MCF 10A (cell line): ENCODE results near the gene CCL2. TPM values are rescaled to one million over a fixed set of nuclear protein-coding genes. Genes with fewer than 3 reads are reported as not detected.

Experiments
- BruUV-seq: library from RNA; stranded (reverse); fragments of 400-500 nt; replicated peaks from 2 replicates; lab custom pipeline; 2021; lab: Mats Ljungman, UMichigan
- CTCF ChIA-PET: fragments of 300-600 bp; sonication (Branson Sonifier 250); formaldehyde crosslinking; extraction: SDS; loops from one replicate; lab custom pipeline; 2021; ENCODE audit warnings: antibody characterized with exemption, inconsistent platforms; lab: Yijun Ruan, JAX
- POLR2A ChIA-PET: fragments of 300-600, 350-650 bp; sonication (Branson Sonifier 250); formaldehyde crosslinking; extraction: SDS; loops from one replicate; lab custom pipeline; 2020; ENCODE audit warnings: antibody characterized with exemption, inconsistent platforms; lab: Yijun Ruan, JAX
- DNase-seq: peaks from one replicate; pipeline ENCODE4 v3.0.0-alpha.2; 2018; ENCODE audit not compliant: unreplicated experiment
- H3K27ac Mint-ChIP-seq: one replicate; pipeline ENCODE4 v1.8.0; 2022; ENCODE audit warnings: mild to moderate bottlenecking, low read depth, mixed read lengths; ENCODE audit not compliant: unreplicated experiment
- H3K27me3 Mint-ChIP-seq: one replicate; pipeline ENCODE4 v1.8.0; 2022; ENCODE audit warnings: mixed read lengths; ENCODE audit not compliant: insufficient read depth, unreplicated experiment
- H3K36me3 Mint-ChIP-seq: one replicate; pipeline ENCODE4 v1.8.0; 2022; ENCODE audit warnings: mild to moderate bottlenecking, moderate library complexity, mixed read lengths; ENCODE audit not compliant: insufficient read depth, unreplicated experiment
- H3K4me1 Mint-ChIP-seq: one replicate; pipeline ENCODE4 v1.8.0; 2022; ENCODE audit warnings: mixed read lengths; ENCODE audit not compliant: insufficient read depth, unreplicated experiment
- H3K4me3 Mint-ChIP-seq: one replicate; pipeline ENCODE4 v1.8.0; 2022; ENCODE audit warnings: mild to moderate bottlenecking, moderate library complexity, mixed read lengths; ENCODE audit not compliant: unreplicated experiment
- H3K9me3 Mint-ChIP-seq: one replicate; pipeline ENCODE4 v1.8.0; 2022; ENCODE audit warnings: mixed read lengths; ENCODE audit not compliant: unreplicated experiment
- intact Hi-C: fragments of 100-400 bp; cut with micrococcal nuclease; formaldehyde crosslinking; loops from 2 replicates; pipeline ENCODE4 v1.14.1; 2022
- total RNA-seq: library from RNA; stranded (reverse); gene quantifications from 2 replicates; pipeline ENCODE4 v1.2.3, GENCODE V29; 2022
- TF ChIP-seq, protein P1 (sequence below): fragments of 200-600 bp; IDR thresholded peaks from one replicate; pipeline ENCODE4 v1.8.0; 2022; ENCODE audit warnings: antibody characterized with exemption, mild to moderate bottlenecking; ENCODE audit not compliant: unreplicated experiment

CCL2 gene
- total RNA-seq, 1 experiment from 2014 or later: 1.0 TPM

DNA sequence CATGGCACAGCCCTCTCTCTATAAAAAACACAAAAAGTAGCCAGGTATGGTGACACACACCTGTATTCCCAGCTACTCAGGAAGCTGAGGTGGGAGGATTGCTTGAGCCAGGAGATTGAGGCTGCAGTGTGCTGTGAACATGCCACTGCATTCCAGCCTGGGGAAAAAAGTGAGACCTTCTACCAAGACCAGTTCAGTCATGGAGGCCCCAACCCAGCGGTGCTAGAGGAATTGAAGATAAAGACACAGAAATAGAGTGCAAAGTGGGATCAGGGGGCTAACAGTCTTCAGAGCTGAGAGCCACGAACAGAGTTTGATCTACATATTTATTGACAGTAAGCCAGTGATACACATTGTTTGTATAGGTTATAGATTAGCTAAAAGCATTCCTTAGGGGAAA is 48.5 kb downstream of the CCL2 start:
- Mint-ChIP-seq H3K9me3 (no peaks in the 10 kb centered on the region), H3K27me3 (no peaks in the 10 kb centered on the region), H3K27ac (no peak overlapping the region), H3K4me1 (peaks cover 5% of the 10 kb centered on the region), H3K4me3 (no peak overlapping the region), H3K36me3 (no peaks in the 10 kb centered on the region)
- TF ChIP-seq, protein P1, sequence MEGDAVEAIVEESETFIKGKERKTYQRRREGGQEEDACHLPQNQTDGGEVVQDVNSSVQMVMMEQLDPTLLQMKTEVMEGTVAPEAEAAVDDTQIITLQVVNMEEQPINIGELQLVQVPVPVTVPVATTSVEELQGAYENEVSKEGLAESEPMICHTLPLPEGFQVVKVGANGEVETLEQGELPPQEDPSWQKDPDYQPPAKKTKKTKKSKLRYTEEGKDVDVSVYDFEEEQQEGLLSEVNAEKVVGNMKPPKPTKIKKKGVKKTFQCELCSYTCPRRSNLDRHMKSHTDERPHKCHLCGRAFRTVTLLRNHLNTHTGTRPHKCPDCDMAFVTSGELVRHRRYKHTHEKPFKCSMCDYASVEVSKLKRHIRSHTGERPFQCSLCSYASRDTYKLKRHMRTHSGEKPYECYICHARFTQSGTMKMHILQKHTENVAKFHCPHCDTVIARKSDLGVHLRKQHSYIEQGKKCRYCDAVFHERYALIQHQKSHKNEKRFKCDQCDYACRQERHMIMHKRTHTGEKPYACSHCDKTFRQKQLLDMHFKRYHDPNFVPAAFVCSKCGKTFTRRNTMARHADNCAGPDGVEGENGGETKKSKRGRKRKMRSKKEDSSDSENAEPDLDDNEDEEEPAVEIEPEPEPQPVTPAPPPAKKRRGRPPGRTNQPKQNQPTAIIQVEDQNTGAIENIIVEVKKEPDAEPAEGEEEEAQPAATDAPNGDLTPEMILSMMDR: no peak
- no TSS peak for BruUV-seq
- intact Hi-C loops: no loop called here
- POLR2A ChIA-PET: no interaction called here
- CTCF ChIA-PET: interaction anchor here (0.7 to 2.4 kb wide), 2 partner anchors 103 to 111 kb away, joined by 3 to 10 read pairs; no protein-coding TSS in a partner anchor
- no peak for DNase-seq

DNA sequence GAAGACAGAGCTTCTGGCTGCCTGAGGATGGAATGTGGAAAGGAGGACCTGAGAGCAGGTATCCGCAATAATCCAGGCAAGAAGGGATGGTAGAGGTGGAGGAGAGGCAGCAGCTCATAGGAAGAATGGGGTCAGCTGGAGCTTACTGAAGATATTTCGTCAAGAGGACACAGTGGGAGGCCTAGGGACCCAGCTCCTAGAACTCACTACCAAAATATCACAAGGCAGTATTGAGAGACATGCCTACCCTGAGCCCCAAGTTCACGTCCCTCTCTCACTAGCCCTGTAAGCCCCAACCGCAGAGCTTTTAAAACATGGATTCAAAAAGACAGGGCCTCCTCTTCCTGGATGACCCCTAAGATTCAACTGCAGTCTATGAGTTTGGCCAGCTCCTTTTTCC is 50.0 kb downstream of the CCL2 start:
- no peak overlapping the region for H3K4me3 Mint-ChIP-seq
- CTCF ChIA-PET: interaction anchor here (1.0 to 2.4 kb wide), 3 partner anchors 57 to 105 kb away, joined by 4 to 10 read pairs (median 5); no protein-coding TSS in a partner anchor
- intact Hi-C loops: no loop called here
- no peak overlapping the region for H3K27ac Mint-ChIP-seq
- POLR2A ChIA-PET: no interaction called here
- DNase-seq: no peak
- no peaks in the 10 kb centered on the region for H3K9me3 Mint-ChIP-seq
- TF ChIP-seq, protein P1: no peak
- no TSS peak for BruUV-seq
- H3K36me3 Mint-ChIP-seq: no peaks in the 10 kb centered on the region
- peaks cover 5% of the 10 kb centered on the region for H3K4me1 Mint-ChIP-seq
- H3K27me3 Mint-ChIP-seq: no peaks in the 10 kb centered on the region

DNA sequence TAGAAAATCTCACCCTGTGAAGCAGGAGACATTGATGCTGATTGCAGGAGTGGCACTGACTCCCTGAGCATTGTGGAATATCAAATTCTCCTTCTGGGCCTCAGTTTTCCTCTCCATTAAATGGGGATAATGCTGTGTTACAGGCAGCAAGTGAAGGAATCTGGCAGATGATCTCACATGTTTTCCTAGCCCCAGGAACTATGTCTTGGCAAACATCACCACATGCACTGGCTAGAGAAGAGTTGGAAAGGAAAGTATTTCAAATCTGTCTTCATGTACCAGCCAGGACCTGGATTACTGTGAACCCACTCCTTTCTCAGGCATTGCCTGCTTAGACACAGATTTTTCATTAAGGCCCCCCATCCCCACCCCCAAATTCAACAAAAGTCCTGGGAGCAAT is 50.5 kb downstream of the CCL2 start:
- BruUV-seq: no TSS peak
- TF ChIP-seq, protein P1: no peak
- H3K4me3 Mint-ChIP-seq: no peak overlapping the region
- ChIA-PET CTCF (interaction anchor here (0.6 to 2.4 kb wide), 7 partner anchors 14 to 106 kb away, joined by 3 to 13 read pairs (median 5); partner anchors contain the start of gene CCL8), POLR2A (no interaction called here)
- H3K27me3 Mint-ChIP-seq: no peaks in the 10 kb centered on the region
- H3K36me3 Mint-ChIP-seq: no peaks in the 10 kb centered on the region
- no peak overlapping the region for H3K27ac Mint-ChIP-seq
- DNase-seq: no peak
- intact Hi-C loops: loop anchor here (1.0 kb wide), 2 partner anchors 56 to 105 kb away; no protein-coding TSS in a partner anchor
- H3K9me3 Mint-ChIP-seq: no peaks in the 10 kb centered on the region
- H3K4me1 Mint-ChIP-seq: peaks cover 5% of the 10 kb centered on the region

DNA sequence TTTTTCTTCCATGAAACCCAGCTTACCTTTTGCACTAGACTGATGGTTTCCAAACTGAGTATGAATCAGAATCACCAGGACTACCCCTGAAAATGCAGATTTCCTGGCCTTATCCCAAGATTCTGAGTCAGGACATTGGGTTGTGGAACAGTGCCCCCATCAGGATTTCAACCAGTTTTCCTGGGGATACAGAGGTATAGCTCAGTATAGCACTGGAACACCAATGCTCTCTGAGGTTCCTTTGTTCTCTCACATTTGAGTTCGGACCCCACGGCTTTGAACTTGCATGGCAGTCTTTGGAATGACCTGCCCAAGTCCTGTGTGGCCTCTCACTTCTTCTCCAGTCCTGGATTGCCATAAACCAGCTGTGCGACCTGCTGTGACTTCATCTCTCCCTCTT is 51.4 kb downstream of the CCL2 start:
- POLR2A ChIA-PET: no interaction called here
- BruUV-seq: no TSS peak
- CTCF ChIA-PET: interaction anchor here (0.6 to 1.3 kb wide), 7 partner anchors 13 to 139 kb away, joined by 3 to 13 read pairs (median 4); partner anchors contain the start of gene CCL8
- no peaks in the 10 kb centered on the region for H3K27me3 Mint-ChIP-seq
- intact Hi-C loops: loop anchor here (1.0 kb wide), 2 partner anchors 55 to 106 kb away; no protein-coding TSS in a partner anchor
- TF ChIP-seq, protein P1: peak; percentile 32
- no peak overlapping the region for H3K4me3 Mint-ChIP-seq
- H3K9me3 Mint-ChIP-seq: no peaks in the 10 kb centered on the region
- H3K4me1 Mint-ChIP-seq: peaks cover 5% of the 10 kb centered on the region
- peak; percentile 3 for DNase-seq
- no peaks in the 10 kb centered on the region for H3K36me3 Mint-ChIP-seq
- H3K27ac Mint-ChIP-seq: no peak overlapping the region

Other genes starting within 250 kb of the CCL2 start
- not detected in 2 replicates for gene CCL7, start 14.9 kb downstream of the CCL2 start, total RNA-seq
- not detected in 2 replicates for gene CCL11, start 30.5 kb downstream of the CCL2 start, total RNA-seq
- not detected in 2 replicates for gene CCL8, start 64.2 kb downstream of the CCL2 start, total RNA-seq
- not detected in 2 replicates for gene CCL13, start 101.2 kb downstream of the CCL2 start, total RNA-seq
- not detected in 2 replicates for gene CCL1, start 107.9 kb downstream of the CCL2 start, total RNA-seq